Thyroid gland (tissue), 4 donors: ENCODE data around the gene TARM1. TPM values are rescaled to one million over a fixed set of nuclear protein-coding genes. Genes with fewer than 3 reads are reported as not detected.
"Not testable (repeated sequence)": the region's sequence is repeated elsewhere in the genome, so short reads cannot be mapped to it uniquely, and the experiment has no call there.

Experiments used
- DNase-seq, 2 donors: peaks; one replicate each; pipeline ENCODE4 v3.0.0-alpha.2; 2019
- H3K27ac ChIP-seq, 3 donors: fragments of 200-600 bp; sonication (generic); 1 replicate in 2 of 3; 2 replicates in 1 of 3; pipeline ENCODE4 v1.5.1; 2016 to 2019; ENCODE audit warnings: mild to moderate bottlenecking in 1 of 3, moderate library complexity in 1 of 3
- H3K27me3 ChIP-seq: fragments of 200-600 bp; sonication (generic); one replicate; pipeline ENCODE4 v1.5.1; 2019
- H3K36me3 ChIP-seq, 2 donors: fragments of 200-600 bp; sonication (generic); one replicate each; pipeline ENCODE4 v1.5.1; 2016 to 2019
- H3K4me1 ChIP-seq, 2 donors: fragments of 200-600 bp; sonication (generic); one replicate each; pipeline ENCODE4 v1.5.1; 2017 to 2019
- H3K4me3 ChIP-seq, 3 donors: fragments of 200-600 bp; sonication (generic); replicated peaks in 1 of 3; 1 replicate in 2 of 3; 2 replicates in 1 of 3; pipeline ENCODE4 v1.5.1; 2016; ENCODE audit warnings: mild to moderate bottlenecking in 1 of 3
- H3K9me3 ChIP-seq: fragments of 200-600 bp; sonication (generic); one replicate; pipeline ENCODE4 v1.5.1; 2017
- CTCF ChIP-seq, 6 experiments: fragments of 200-600 bp in 3 of 6; fragments of 450-650 bp in 3 of 6; sonication (generic) in 3 of 6; IDR thresholded peaks; one replicate each; pipeline ENCODE4 v1.5.1; 2016 to 2019; ENCODE audit warnings: antibody characterized with exemption in 6 of 6, mild to moderate bottlenecking in 2 of 6, inconsistent platforms in 1 of 6, moderate library complexity in 1 of 6
- POLR2A ChIP-seq, 2 donors: fragments of 450-650 bp; IDR thresholded peaks; one replicate each; pipeline ENCODE4 v1.6.1; 2017; ENCODE audit warnings: antibody characterized with exemption in 2 of 2, mild to moderate bottlenecking in 2 of 2, moderate library complexity in 1 of 2
- WGBS, 2 donors: methylation state at CpG; one replicate each; pipeline ENCODE4 v1.1.5; 2017; 5-methylcytosine and 5-hydroxymethylcytosine counted together
- intact Hi-C: fragments of 100-400 bp; cut with DNase I; formaldehyde crosslinking; loops from one replicate; pipeline ENCODE4 v1.15.1; 2023
- total RNA-seq, 4 donors: library from RNA; depleted of rRNA; stranded (reverse); fragments of >200 nt; gene quantifications; one replicate each; pipeline ENCODE4 v1.2.3, GENCODE V29; 2016

The TARM1 gene
- total RNA-seq, 4 donors from 2014 or later, result not detected

- Histone ChIP-seq H3K27me3 (peaks cover 4% of the 10 kb centered on the region), H3K27ac (no peak overlapping the region), H3K4me1 (peaks cover 15% of the 10 kb centered on the region in 2 donors), H3K36me3 (no peaks in the 10 kb centered on the region), H3K4me3 (no peak overlapping the region), H3K9me3 (no peaks in the 10 kb centered on the region)
- intact Hi-C loops, result no loop called here
- no peak for DNase-seq
- 83 to 86% methylated on average over 12 of the region's 12 CpGs for WGBS, 2 donors
- TF ChIP-seq CTCF (IDR thresholded peaks at IDR 0.05), result no peak
Observed at GRCh38 chr19:54099190-54099902, 18.2 kb upstream of the TARM1 start.

GRCh38 chr19:54096617-54097106 is 15.5 kb upstream of the TARM1 start:
- 13 to 17% methylated on average over 13 of the region's 14 CpGs for WGBS, 2 donors
- H3K4me3 ChIP-seq, result no peak overlapping the region
- peaks cover 4% of the 10 kb centered on the region for H3K27me3 ChIP-seq
- peaks cover 5 to 8% of the 10 kb centered on the region in 2 donors for H3K4me1 ChIP-seq
- H3K36me3 ChIP-seq, result no peaks in the 10 kb centered on the region
- no peaks in the 10 kb centered on the region for H3K9me3 ChIP-seq
- intact Hi-C loops, result no loop called here
- TF ChIP-seq CTCF (IDR thresholded peaks at IDR 0.05), result no peak
- TF ChIP-seq POLR2A (IDR thresholded peaks at IDR 0.05), result no peak
- DNase-seq, result no peak
- H3K27ac ChIP-seq, result no peak overlapping the region

GRCh38 chr19:54095859-54096616 is 14.9 kb upstream of the TARM1 start:
- H3K4me1 ChIP-seq, H3K27ac ChIP-seq, H3K9me3 ChIP-seq, intact Hi-C loops, H3K27me3 ChIP-seq, H3K36me3 ChIP-seq: not testable (repeated sequence)
- peak; percentile 25 to 42 for DNase-seq
- H3K4me3 ChIP-seq, result peak overlapping the region in 1 of 3 donors; percentile 1
- 1 to 2% methylated on average over 20 to 27 of the region's 46 CpGs for WGBS, 2 donors

GRCh38 chr19:54095136-54095858 is 14.1 kb upstream of the TARM1 start:
- Histone ChIP-seq H3K27ac (no peak overlapping the region), H3K27me3 (peaks cover 4% of the 10 kb centered on the region), H3K4me1 (peaks cover 5 to 8% of the 10 kb centered on the region in 2 donors), H3K9me3 (no peaks in the 10 kb centered on the region), H3K36me3 (no peaks in the 10 kb centered on the region), H3K4me3 (peak overlapping the region in 1 of 3 donors; percentile 1)
- no peak for DNase-seq
- intact Hi-C loops, result no loop called here
- TF ChIP-seq POLR2A (IDR thresholded peaks at IDR 0.05) (no peak), CTCF (IDR thresholded peaks at IDR 0.05) (no peak)
- WGBS, 2 donors, result 44 to 75% methylated on average over 11 to 19 of the region's 22 CpGs

- Histone ChIP-seq H3K4me3 (no peak overlapping the region), H3K27me3 (peaks cover 4% of the 10 kb centered on the region), H3K4me1 (peaks cover 5 to 8% of the 10 kb centered on the region in 2 donors), H3K9me3 (no peaks in the 10 kb centered on the region), H3K27ac (no peak overlapping the region), H3K36me3 (no peaks in the 10 kb centered on the region)
- WGBS, 2 donors, result 83 to 86% methylated on average over 17 of the region's 17 CpGs
- no peak for TF ChIP-seq POLR2A (IDR thresholded peaks at IDR 0.05)
- no peak for TF ChIP-seq CTCF (IDR thresholded peaks at IDR 0.05)
- no peak for DNase-seq
- intact Hi-C loops, result no loop called here
Observed at GRCh38 chr19:54094426-54095000, 13.3 kb upstream of the TARM1 start.
